Ureter (tissue), 1 donor: ENCODE measurements around the gene GUF1. TPM values are rescaled to one million over a fixed set of nuclear protein-coding genes. Genes with fewer than 3 reads are reported as not detected.
A peak's percentile ranks its signal among the peaks of the same experiment; 100 is the strongest.
"Not testable (repeated sequence)": the region's sequence is repeated elsewhere in the genome, so short reads cannot be mapped to it uniquely, and the experiment has no call there.

Experiments
- DNase-seq: peaks from one replicate; pipeline ENCODE4 v3.0.0-alpha.2; 2020; ENCODE audit warnings: low spot score
- total RNA-seq: library from RNA; stranded (reverse); gene quantifications from one replicate; pipeline ENCODE4 v1.2.4, GENCODE V29; 2023
- donor health status: DM: yes; HTN: yes; CAD: no.

GUF1 gene
- total RNA-seq, 1 donor from 2014 or later: 35.9 TPM

DNA sequence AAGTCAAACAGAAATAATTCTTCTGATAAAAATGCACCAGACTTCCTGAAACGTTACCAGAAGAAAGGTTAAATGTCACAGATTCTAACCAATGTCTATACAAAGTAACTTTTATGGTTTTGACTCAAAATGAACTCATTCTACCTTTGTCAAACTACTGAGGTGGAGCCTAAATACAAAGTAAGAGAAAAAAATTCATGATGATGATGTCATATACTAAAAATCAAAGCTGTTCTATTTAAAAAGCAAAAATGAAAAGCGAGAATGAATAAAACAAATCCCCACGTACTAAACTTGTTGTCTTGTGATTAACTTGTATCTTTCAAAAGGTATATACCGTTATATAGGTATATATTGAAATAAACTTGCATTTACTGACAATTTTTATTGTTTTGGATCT is 26.5 kb downstream of the GUF1 start:
- DNase-seq: no peak

DNA sequence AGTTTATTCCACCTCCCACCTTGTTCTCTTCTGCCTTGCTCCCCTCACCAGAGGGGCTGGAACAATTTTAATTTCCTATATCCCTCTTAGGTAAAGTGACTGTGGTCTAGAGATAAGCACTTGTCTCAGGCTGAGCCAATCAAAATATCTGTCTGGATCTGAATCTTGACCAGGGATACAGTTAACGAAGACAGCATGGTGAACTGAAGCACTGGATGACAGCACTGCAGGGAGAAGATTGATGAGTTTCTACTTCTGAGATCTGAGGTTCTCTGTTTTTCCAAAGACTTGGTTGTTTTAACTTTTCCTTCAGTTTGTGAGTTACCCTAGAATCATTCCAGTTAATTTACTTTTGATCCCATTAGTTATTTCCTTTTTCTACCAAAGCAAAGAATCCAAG is 34.9 kb downstream of the GUF1 start:
- DNase-seq: no peak

DNA sequence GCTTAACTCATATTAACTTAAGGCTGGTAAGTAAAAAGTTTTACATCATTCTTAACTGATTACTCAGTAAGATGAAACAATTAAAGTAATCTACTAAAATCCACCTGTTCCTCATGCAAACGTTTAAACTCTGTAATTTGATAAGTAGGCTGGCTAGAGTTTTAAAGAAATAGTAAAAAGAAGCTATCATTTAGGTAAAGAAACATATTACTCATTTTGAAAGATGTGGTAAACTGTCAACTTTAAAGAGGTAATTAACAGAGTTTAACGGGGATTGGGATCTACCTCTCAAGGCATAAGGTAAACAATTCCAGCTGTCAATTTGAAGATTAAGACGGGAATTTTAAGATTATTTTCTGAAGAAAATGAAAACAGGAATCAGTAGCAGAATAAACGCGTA is 38.4 kb downstream of the GUF1 start:
- DNase-seq: no peak

DNA sequence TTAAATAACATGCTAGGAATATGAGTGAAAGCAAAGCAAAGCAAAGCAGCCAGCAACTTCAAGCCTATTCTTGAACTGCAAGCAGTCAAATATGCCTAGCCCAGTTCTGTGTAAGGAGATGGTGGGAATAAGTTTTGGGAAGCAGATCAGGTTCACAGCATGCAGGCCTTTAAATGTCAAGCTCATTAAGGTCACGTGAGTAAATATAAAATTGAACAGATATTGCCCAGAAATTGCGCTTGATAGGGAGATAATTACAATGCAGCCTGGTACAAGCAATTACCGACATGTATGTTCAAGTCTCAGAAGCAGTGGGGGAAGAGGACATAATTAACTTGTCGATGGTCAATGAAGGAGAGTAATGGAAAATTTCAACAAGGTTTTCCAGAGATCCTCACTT is 42.2 kb downstream of the GUF1 start:
- DNase-seq: no peak

DNA sequence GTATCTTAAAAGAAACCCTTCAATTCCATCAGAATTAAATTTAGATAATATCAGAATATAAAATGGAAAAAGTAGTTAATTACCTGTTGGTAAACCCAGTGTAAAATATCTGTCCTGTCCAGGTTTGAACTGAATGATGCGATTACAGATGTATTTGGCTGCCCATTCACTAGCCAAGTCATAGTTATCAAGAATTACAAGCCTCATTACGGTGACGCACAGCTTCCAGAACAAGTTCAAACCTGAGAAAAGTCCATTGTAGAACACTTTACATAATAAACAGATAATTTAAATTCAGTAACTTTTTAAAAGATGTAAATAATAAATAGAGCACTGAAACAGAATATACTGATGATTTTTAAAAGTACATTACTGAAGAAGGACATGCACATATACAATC is 43.8 kb downstream of the GUF1 start:
- DNase-seq: no peak

DNA sequence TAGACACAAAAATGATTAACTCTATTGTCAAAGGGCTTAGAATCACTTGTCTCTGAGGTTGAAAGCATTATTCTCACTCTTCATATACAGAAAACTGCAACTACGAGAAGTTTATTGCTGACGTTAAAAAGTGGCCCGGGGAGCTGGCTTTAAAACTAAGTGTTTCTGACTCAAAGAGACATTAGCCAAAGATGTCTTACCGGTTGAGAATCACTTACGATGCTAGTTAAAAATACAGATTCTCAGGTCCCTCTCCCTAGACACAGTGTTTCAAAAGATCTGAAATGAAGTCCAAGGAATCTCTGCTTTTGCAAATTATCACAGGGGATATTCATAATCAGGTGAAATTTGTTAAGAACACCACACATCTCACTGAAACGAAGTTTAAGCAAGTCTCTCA is 46.9 kb downstream of the GUF1 start:
- DNase-seq: no peak

DNA sequence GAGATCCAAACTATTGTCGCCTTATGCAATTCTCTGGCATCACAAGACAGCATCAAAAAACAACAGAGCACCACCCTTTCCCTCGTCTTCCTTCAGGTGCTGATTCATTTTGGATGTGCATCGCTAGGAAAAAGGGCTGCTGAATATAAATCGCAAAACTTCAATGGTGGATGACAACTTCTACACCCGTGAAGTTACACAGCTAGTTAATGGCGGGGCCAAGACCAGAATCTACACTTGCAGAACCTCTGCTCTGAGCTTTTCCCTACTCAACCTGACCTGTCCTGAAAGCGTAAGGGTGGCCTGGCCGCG is 47.5 kb downstream of the GUF1 start:
- no peak for DNase-seq

DNA sequence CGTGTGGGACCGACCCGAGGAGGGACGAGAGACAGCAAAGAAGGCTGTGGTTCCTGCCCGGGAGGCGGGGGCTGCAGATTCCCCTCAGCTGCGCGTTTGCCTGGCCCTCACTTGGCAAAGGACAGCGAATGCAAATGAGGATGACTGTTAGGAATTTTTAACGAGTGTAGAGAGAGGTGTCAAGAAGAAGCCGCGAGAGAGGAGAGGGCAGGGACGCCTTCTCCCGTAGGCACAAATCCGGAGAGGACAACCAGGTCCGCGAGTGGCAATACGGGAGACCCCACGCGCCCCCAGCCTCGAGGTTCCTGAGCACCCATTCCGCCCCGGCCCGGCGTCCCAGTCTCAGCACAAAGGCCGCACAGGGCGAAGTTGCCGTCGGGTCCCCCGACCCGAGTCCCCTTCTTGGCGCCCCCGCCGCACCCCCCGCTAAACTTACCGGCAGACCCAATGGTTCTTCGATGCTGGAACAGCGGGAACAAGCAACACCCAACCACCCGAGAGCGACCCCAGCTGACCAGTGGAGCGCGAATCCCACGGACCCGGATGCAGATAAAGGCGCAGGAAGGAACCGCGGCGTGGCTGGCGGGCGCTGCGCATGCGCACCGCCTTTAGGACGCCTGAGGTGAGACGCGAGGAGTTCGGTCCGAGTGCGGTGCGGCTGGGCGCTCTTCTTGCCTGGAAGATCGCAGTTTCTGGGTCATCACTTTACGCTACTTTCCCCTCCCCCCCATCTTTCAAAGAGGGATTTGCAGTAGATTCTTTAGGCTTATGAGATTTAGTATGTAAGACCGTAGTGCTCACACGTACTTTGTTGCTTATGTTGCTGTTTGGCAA is 48.0 kb downstream of the GUF1 start, which contains the start of gene GNPDA2:
TSS of gene GNPDA2 (minus strand) at position 519 of the 834 bp plus-strand sequence. CDS start 4,349 bp downstream, outside the sequence.
- peak; percentile 92 for DNase-seq

DNA sequence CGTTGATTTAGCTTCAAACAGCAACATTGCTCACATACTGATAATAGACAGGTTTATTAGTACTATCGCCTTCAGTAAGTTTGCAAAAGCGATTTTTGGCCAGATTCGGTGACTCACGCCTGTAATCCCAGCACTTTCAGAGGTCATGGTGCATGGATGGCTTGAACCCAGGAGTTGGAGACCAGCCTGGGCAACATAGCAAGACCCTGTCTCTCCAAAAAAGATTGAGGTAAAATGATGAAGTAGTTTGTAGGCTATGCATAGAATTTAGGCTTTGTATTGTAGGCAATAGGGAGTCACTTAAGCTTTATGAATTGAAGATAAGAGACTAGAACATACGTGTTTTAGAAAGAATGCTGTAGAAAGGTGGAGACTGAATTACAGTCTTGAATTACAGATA is 49.3 kb downstream of the GUF1 start:
- DNase-seq: no peak

DNA sequence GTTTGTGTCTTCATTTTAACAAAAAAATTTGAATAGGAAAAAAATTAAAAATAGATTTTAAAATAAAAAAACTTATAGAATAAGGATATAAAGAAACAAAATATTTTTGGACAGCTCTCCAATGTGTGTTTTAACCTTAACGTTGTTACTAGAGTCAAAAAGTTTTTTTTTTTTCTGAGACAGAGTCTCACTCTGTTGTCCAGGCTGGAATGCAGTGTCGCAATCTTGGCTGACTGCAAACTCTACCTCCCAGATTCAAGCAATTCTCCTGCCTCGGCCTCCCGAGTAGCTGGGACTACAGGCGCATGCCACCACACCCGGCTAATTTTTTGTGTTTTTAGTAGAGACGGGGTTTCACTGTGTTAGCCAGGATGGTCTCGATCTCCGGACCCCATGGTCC is 50.5 kb downstream of the GUF1 start:
- DNase-seq: not testable (repeated sequence)

DNA sequence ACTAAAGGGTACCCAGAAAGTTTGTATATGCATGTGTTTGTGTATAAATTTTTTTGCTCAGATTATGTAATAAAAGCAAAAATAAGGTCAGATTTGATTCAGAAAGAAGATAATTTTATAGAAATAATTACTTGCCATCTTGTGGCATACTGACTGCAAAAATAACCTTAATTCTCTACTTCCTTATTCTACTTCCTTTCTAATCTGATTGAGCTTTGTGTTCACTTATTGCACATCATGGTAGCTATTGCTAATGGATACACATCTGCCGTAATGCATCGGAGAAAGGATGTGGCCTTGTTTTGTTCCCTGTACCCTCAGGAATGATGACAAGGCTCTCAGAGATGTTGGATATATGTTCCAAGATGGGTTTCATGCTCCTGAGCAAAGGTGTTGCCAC is 58.7 kb downstream of the GUF1 start:
- no peak for DNase-seq

DNA sequence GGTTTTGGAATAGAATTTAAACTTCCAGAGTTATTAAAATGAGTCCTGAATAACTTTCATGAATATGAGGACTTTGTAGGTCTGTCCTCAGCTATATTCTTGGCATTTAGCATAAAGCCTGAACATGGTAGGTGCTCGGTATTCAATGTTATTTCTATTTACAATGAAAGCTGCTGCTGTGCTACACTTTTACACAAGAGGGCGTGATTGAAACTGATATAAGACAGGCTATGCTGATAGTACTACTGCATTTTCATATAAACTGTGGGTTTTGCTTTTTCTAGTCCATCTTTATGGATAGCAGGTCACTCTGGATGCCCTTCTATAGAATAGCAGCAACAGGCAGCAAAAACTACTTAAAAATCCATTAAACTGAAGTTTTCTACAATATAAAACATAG is 60.4 kb downstream of the GUF1 start:
- no peak for DNase-seq

DNA sequence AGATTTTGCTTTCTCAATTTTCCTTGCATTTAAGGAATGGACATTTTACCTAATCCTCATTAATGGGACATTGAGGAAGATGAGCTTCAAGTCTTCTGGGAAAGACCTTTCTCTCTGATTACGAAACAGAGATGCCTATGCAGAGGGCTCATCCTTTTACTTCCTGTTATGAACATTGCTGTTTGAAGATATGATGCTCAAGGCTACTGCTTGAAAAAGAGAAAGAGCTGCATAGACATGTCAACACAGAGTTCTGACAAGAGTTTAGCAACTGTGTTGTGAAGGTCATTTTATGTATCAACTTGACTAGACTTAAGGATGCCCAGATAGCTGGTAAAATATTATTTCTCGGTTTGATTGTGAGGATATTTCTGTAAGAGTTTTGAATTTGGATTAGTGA is 62.0 kb downstream of the GUF1 start:
- DNase-seq: no peak

Other genes with a start within 250 kb of the GUF1 start
- 1.0 TPM for gene KCTD8, start 229.6 kb upstream of the GUF1 start, total RNA-seq
- not detected for gene YIPF7, start 26.8 kb upstream of the GUF1 start, total RNA-seq
- gene GNPDA2, start 48.1 kb downstream of the GUF1 start, total RNA-seq: 15.8 TPM